Right lung (tissue), 10 donors: Measurements from ENCODE around the gene SELE. TPM values are rescaled to one million over a fixed set of nuclear protein-coding genes. Genes with fewer than 3 reads are reported as not detected.

Source experiments
- DNase-seq, 2 donors: peaks; one replicate each; pipeline ENCODE4 v3.0.0-alpha.2; 2013
- long read RNA-seq, 8 donors: transcript quantifications; one replicate each; lab custom pipeline, GENCODE V29; 2026
- polyA plus RNA-seq, 5 donors: library from polyadenylated mRNA; unstranded; fragments of 120-200 nt; gene quantifications; one replicate each; pipeline versions ENCODE4 v1.2.1 to v1.2.3, GENCODE V29; 2013; ENCODE audit warnings: inconsistent platforms in 1 of 5, low replicate concordance in 1 of 5; ENCODE audit not compliant: insufficient read length in 5 of 5, insufficient read depth in 1 of 5

Gene SELE, protein sequence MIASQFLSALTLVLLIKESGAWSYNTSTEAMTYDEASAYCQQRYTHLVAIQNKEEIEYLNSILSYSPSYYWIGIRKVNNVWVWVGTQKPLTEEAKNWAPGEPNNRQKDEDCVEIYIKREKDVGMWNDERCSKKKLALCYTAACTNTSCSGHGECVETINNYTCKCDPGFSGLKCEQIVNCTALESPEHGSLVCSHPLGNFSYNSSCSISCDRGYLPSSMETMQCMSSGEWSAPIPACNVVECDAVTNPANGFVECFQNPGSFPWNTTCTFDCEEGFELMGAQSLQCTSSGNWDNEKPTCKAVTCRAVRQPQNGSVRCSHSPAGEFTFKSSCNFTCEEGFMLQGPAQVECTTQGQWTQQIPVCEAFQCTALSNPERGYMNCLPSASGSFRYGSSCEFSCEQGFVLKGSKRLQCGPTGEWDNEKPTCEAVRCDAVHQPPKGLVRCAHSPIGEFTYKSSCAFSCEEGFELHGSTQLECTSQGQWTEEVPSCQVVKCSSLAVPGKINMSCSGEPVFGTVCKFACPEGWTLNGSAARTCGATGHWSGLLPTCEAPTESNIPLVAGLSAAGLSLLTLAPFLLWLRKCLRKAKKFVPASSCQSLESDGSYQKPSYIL
- polyA plus RNA-seq = under 1 TPM; 0.08 to 0.29 (median 0.24) TPM
- long read RNA-seq, donor 1 = 0 reads
- long read RNA-seq, donor 2 = 0 reads
- long read RNA-seq, donor 3 = 0 reads
- long read RNA-seq, donor 4 = 0 reads
- long read RNA-seq, donor 5 = 0 reads
- long read RNA-seq, donor 6 = 0 reads
- long read RNA-seq, donor 7 = 0 reads
- long read RNA-seq, donor 8 = 0 reads

DNA sequence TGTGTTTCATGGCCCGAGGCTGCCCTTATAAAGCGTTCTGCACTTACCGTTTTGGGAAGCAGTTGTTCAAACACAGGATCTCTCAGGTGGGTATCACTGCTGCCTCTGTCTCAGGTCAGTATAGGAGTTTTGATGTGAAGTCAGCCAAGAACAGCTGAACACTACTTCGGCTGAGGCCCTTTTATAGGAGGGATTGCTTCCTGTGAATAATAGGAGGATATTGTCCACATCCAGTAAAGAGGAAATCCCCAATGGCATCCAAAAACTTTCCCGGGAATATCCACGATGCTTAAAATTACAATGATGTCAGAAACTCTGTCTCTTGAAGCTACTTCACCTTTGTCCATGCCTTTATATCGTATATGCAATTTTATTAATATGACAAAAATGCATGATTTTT is at the start of gene SELE:
Gene SELE (minus strand): TSS at position 156 of the 400 bp plus-strand sequence. CDS start 467 bp downstream, outside the sequence.
- no peak for DNase-seq

DNA sequence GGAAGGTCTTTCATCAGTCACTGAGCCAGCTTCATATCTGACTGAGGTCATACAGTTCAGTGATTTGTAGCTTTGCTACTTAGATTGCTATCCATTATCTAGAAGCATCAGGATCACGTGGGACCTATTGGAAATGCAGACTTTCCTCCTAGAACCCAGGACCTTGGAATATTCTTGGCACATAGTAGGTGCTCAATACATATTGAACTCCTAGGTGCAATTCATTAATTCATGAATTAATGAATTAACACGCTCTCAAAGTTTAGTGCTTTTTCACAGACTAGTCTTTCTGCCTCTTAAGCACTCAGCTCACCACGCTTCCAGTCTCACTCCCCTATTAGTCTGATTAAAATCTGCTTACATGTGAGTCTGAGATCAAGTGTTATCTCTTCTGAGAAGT is 48.7 kb upstream of the SELE start:
- no peak for DNase-seq

DNA sequence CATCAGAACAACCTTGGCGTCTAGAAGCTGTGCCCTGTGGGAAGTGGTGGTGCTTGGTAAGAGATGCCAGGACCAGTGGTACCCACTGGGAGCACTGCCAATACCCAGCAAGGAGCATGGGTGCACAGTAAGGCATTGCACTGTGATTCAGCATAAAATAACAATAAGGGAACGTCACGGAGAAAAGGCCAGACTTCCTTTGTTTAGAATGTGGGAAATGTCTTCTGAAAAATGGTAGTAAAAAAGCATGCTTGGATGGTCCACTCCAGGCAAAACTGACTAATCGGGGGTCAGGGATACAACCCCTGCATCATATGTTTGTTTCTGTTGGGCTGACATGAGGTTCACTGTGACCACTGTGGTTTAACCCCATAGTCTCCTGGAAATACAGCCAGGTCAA is 46.1 kb upstream of the SELE start:
- no peak for DNase-seq

DNA sequence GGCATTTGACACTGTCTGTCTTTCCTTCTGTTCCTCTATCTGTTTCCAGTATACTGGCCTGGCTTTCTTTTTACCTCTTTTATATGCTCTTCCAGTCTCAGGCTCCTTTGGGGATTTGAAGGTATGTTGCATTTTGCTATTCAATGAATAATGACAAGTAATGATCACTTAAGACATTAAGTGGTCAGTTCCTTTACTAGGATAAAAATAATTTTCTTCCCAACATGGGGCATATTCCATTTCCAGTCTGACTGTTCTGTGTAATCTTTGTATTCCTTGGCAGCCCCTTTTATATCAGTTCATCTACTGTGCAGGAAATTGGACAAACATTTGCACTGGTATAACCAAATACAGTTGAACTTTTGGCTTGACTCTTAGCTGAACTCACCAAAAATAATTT is 45.3 kb upstream of the SELE start:
- no peak for DNase-seq

DNA sequence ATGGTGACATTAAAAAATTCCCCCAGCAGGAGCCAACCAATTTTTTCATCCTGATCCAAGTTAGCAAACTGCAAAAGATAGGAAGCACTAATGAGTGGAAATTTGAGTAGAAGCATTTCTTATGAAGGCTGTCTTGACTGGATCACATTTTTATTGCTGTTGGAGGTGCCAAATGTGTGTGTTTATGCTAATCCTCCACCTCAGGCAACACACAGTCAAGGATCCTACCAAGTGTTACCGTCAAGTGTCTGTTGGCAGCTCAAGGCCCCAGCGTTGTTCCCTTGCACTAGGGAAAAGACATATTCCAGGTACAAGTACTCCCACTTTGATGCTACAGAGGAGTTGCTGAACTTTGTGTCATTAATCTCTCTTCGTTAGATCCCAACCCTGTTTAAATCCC is 42.6 kb upstream of the SELE start:
- no peak for DNase-seq

DNA sequence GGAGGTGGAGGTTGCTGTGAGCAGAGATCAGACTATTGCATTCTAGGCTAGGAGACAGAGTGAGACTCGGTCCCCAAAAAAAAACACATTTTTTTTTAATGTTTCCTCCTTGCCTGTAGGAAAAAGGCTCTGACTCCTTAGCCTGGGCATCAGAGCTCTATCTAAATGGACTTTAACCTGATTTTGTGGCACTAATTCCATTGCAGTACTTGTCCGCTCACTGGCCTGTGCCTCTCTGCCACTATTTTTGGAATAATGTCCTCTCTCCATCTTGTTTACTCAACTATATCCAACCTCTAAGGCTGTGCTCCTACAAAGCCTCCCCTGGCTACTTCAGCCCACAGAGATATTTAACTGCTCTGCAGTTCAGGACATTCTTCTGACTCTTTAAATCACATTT is 34.3 kb upstream of the SELE start:
- no peak for DNase-seq

DNA sequence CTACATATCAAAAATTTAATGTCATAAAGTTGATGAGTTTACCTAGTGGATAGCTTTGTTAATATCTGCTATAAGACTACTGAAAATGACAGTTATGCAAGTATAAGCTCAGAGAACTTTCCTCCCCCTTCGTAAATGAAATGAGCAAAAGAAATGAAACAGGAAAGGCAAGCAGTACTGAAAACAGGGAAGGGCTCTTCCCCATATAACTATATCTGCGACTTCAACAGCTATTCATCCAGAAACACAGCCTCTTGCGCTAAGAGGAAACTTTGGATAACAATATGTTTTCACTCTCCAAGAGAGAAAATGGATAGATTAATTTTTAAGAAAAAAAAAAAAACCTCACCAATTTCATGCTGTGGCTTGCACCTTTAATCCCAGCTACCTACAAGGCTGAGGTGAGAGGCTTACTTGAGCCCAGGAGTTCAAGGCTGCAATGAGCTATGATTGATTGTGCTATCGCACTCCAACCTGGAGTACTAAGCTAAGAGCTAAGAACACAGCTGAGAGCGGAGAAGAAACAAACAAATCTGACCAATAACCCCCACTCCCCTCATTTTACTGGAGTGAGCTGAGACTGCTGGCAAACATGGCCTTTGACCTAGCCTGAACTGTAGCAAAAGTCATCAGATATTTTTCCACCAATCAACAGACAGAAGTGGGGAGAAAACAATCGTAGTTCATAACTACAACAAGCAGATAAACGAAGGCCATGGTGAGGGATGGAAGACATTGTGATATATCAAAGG is 31.9 kb upstream of the SELE start:
- DNase-seq = no peak

DNA sequence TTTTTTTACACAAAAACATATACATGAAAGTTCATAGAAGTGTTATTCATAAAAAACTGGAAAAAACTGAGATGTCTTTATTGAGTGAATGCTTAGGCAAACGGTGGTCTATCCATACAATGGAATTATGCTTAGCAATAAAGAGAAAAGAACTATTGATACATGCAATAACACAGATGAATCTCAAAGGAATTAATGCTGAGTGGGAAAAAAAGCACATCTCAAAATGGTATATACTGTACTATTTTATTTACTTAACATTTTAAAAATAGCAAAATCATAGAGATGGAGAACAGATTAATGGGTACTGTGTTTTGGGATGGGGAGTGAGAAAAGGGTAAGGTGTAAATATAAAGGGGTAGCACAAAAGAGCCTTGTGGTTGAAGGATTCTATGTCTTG is 31.0 kb upstream of the SELE start:
- no peak for DNase-seq

DNA sequence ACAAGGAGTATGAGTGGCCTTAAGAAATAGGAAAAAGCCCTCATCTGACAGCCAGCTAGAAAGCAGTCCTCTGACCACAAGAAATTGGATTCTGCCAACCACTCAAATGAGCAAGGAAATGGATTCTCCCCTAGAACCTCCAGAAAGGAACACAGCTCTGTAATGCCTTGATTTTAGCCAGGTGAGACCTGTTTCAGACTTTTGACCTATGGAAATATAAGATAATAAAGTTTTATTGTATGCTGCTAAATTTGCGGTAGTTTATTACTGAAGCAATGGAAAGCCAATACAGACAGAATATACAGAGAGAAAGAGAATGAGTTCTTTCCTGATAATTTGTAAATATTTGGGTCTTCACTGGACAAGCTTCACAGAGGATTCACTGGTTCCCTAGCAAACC is 28.8 kb upstream of the SELE start:
- no peak for DNase-seq

DNA sequence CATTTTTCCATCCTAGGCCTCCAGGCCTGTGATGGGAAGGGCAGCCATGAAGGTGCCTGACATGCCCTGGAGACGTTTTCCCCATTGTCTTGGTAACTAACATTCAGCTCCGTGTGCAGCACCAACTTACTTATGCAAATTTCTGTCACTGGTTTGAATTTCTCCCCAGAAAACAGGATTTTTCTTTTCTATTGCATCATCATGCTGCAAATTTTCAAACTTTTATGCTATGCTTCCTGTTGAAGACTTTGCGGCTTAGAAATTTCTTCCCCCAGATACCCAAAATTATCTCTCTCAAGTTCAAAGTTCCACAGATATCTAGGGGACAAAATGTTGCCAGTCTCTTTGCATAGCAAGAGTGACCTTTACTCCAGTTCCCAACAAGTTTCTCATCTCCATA is 25.2 kb upstream of the SELE start:
- DNase-seq = no peak

DNA sequence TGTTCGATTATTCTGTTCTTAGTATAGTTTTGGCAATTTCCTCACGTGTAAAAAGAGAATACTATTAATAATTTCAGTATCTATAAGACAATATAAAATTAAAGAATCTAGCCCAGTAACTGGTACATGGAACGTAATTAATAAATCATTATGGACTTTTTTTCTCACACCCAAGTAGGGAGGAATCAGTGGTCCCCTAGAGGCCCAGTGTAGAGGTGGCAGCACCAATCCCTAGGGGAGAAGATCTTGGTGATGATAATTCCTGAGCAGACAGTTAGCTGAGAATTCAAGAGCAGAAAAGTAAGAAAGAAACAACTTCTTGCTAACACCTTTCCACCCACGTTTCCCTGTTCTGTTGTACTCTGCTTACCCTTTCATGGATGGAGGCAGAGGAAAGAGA is 19.7 kb upstream of the SELE start:
- DNase-seq = no peak

DNA sequence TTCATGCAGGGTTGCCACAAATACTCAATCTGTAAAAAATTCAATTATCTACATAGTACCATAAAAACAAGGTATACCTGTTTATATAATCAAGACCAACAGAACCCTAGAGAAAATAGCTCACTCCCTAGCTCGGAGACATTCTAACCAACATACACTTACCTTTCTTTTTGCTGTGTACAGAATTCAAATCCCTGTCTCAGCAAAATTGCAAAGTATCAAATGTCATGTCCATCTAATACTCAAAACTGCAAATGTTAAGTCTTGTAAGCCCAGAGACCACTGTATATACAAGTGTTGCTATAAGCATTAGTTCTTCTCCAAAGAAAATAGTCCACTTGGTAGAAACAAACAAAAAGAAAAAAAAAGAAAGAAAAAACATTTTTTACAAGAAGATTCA is 16.2 kb upstream of the SELE start:
- no peak for DNase-seq

DNA sequence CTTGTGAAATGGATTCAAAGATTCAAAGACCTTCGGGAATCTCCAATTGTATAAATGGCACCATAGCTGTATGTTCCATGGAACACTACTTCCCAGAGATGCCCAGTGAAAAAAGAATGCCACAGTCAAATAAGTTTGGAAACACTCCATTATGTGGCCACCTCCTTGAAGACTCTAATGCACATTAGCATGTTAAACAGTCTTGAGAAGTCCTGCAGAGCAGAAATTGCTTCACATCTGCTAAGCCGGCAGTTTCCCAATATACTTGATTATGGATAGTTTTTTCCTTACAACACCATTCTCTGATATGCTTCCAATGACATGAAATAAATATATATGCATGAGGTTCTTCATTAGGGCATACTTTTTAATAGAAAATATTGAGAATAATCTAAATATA is 12.7 kb upstream of the SELE start:
- no peak for DNase-seq

DNA sequence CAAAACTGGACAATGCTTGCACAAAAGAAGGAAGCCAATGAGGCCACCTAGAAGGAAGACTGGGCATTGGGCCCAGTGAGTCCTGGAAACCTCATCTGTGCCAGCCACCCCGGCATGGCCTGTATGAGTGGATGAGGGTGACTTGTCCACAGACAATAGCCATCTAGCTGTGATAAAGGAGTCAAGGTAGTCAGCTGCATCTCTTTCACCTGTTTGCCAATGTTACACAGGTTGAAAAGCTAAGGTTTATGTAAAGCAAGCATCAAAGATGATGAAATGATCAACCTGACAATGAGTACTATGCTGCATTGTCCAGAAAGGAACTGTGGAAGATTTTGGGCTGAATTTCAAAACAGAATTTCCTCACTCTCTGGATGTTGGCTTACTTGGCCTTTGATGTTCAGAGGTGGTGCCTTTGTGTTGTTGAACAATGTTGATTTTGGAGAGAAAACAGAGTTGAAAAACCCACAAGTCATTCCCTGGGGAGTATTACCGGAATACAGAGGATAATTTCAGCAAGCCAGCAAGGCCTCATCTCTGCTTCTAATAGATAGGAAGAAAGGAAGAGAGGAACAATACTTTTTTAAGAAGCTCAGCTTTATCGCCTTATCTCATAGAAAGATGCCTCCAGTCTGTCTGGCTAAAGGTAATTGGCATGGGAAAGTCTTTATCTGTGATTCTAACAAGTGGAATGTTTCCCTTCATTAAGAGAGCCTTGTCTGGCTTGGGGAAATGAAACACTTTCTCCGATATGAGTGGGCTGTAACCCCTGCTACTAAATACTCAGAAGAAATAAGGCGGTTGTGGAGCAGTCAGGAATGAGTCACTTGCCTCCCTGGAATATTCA is 11.4 kb upstream of the SELE start:
- DNase-seq = no peak

DNA sequence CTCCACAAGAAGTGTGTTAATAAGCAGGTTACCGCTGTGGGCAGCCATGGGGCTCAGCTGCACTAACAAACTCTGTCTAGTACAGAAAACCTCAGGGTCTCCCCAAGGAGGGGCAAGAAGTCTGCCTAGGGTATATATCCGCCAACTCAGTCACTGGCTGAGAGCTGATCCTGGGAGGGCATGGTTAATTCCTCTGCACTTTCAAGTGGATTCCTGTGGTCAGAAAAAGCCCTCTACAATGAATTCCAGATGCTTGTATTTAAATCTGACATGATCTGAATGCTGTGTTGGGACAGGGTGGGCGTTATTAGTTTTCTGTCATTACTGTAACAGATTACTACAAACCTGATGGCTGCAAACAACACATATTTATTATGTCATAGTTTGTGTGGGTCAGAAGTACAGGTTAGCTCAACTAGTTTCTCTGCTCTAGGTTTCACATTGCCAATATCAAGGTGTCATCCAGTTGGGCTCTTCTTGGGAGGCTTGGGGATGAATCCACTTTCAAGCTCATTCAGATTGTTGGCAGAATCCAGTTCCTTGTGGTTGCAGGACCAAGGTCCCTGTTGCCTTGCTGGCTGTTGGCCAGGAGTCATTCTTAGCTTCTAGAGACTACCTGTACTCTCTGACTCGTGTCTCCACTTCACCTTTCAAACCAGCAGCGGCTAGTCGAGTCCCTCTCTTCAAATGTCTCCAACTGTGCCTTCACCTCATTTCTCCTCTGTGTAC is 8.0 kb upstream of the SELE start:
- DNase-seq = no peak

DNA sequence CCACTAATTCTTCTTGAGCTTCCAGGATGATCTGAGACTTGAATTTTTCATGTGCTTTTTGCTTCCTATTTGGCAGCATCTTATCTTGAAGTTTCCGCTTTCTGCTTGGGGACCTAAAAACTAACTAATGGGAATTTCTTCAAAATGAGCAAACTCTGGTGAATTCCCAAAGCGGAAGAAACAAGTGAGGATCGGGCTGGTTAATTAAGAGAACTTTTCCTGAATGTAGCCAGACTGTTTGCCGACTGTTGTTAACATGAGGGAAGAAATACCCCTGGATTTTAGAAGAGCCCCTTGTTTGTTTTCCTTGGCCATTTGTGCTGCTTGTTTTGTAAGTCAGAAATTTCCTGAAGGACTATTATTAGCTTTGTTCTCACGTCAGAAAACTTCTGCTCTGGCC is 6.1 kb upstream of the SELE start:
- DNase-seq = no peak

DNA sequence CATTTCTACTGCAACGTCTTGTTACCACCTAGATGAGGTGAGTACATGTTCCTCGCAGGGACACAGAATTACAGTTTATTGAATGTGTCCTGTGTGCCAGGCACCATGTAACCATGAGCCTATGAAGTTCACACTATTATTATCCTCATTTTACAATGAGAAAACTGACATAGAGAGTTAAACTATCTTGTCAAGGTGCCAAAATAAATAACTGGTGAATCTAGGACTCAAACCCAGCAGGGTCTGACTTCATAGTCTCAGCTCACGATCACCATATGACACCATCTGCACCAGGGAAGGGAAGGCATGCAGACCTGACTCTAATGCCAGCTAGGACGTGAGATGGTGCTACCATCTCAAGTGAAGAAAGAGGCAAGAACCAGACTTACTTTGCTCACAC is 2.4 kb downstream of the SELE start:
- no peak for DNase-seq

DNA sequence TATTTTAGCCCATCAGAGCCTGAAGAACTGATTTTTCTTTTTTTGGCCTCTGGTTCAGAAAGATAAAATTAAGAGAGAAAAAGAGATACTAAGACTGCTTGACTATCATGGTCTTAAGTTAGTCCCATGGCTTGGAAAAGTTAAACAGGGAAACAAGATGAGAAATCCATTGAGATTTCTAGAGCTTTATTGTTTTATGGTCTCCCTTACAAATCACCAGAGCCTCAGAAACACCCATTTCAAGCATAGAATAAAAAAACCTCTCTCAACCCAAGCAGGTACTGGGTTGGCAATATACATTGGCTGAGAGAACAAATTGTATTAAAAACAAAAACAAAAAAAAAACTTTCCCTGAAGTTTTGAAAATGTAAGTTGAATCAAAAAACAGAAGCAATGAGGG is 3.9 kb downstream of the SELE start:
- DNase-seq = no peak

DNA sequence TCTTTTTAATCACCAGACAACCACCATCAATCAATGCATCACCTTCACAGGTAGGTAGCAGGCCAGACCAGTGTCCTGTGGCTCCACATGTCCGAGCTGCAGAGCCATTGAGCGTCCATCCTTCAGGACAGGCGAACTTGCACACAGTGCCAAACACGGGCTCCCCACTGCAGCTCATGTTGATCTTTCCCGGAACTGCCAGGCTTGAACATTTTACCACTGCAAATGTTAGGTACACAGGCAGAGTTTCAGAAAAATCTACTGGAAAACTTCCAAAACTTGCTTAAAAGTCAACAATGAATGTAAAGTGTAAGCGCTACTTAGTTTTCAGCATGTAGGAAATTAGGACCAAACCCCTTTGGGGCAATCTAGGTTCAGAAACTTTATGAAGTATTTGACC is 6.6 kb downstream of the SELE start:
- peak in 1 of 2 donors; percentile 11 for DNase-seq

DNA sequence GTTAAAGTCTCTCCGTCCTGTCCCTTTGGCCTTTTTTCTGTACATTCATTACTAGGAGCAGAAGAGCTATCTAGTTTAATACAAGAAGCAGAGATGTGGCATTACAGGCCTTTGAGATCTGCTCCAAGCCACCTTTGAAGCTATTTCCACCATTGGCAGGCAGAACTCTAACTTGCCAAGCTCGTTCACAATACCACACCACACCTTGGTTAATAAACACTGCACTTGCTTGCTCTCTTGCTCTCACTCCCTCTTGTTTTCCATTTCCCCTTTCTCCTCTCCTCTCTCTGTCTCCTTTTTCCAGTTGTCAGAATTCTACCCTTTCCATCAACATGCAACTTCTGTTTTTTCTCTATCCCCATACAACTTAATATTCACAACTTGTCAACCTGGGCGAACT is 7.0 kb downstream of the SELE start:
- DNase-seq = no peak

DNA sequence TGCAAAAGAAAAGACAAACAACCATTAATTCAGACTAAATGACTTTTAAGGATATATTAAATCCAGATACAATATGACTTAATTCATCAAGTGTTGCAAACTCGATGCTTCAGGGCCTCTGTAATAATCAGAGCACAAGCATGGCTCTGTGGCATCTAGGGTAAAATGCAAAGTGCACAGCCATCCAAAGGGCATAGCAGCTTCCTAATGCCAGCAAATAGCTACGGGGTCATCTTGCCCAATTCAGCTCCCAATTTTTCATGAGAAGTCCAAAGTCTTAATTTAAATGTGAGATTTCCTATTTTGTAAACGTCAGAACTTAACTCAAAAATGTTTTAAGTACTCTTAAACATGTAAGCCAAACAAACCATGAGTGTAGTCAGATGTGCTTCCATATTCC is 7.9 kb downstream of the SELE start:
- DNase-seq = no peak
